Measurements from ENCODE around the gene EIF4E1B.

Gene EIF4E1B

DNA sequence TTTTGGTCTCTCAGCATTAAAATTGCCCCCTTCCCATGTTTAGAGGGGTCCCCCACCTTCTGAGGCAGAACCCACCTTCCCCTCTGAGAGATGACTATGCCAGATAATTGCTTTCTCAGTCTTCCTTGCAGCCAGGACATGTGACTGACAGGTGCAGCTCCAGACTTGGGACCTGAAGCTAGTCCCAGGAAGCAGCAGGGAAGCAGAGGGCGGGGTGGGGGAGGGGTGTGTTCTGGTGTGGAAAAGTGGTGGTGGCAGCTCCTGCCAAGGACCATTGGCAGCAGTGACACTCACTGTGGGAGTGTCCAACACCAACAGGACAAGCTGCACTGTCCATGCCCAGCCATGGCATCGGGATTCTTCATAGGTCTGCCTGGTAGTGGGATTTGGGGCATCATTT, 2.3 kb downstream of the EIF4E1B start:
- no peak for DNase-seq (ENCODE audit: insufficient read length, low spot score)
- TF ChIP-seq SPI1 (IDR thresholded peaks at IDR 0.05; ENCODE audit: low read depth, low read length) (no peak), TAF1 (IDR thresholded peaks at IDR 0.05; ENCODE audit: low read depth, low read length) (no peak), POU2F2 (IDR thresholded peaks at IDR 0.05; ENCODE audit: low read depth, low read length) (no peak), PAX5 (IDR thresholded peaks at IDR 0.05; ENCODE audit: insufficient read depth, low read length, severe bottlenecking) (no peak), POLR2A (IDR thresholded peaks at IDR 0.05; ENCODE audit: low read depth, low read length) (no peak), POLR2AphosphoS5 (IDR thresholded peaks at IDR 0.05; ENCODE audit: low read depth, low read length) (no peak)
- FAIRE-seq, result no peak

DNA sequence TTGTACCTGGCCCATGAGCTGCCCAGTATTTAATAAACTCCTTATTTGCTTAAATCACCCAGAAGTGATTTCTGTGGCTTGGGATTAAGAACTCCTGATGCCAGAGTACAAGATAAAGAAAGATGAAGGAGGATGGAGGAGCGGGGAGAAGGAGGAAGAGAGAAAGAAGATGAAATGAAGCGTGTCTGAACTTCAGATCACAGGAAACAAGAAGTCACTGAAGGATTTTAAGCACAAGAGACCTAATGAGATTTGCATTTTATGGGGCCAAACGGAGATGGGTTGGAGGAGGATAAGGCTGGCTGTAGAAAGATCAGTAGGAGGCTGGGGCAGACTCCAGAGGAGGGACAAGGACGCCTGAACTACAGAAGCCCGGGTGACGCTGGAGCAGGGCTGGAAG, 3.1 kb downstream of the EIF4E1B start:
- FAIRE-seq (no peak), DNase-seq (ENCODE audit: insufficient read length, low spot score) (no peak)
- TF ChIP-seq POLR2A (IDR thresholded peaks at IDR 0.05; ENCODE audit: low read depth, low read length) (no peak), POU2F2 (IDR thresholded peaks at IDR 0.05; ENCODE audit: low read depth, low read length) (no peak), SPI1 (IDR thresholded peaks at IDR 0.05; ENCODE audit: low read depth, low read length) (peak; percentile 38; the same call in 1 of the 2 replicates), TAF1 (IDR thresholded peaks at IDR 0.05; ENCODE audit: low read depth, low read length) (no peak)

DNA sequence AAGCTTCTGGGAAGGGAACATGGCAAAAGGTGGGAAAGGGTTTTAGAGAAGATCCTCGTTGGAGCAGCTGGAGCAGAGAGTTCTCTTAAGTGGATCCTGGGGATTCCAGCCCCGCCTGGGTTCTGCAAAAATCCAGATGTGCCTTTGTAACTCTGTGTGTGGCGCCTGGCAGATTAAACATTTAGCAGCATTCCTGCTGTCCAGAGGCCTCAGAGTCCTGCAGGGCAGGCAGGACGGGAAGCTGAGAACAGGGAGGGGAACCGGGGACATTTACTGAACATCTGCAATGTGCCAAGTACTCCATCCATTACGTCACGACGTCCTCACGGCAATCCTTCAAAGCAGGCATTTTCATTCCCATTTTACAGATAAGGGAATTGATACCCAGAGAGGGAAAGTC, 6.0 kb downstream of the EIF4E1B start:
- no peak for TF ChIP-seq PAX5 (IDR thresholded peaks at IDR 0.05; ENCODE audit: insufficient read depth, low read length, severe bottlenecking)
- TF ChIP-seq POLR2AphosphoS5 (IDR thresholded peaks at IDR 0.05; ENCODE audit: low read depth, low read length), result no peak
- TF ChIP-seq SPI1 (IDR thresholded peaks at IDR 0.05; ENCODE audit: low read depth, low read length), result no peak
- no peak for TF ChIP-seq POU2F2 (IDR thresholded peaks at IDR 0.05; ENCODE audit: low read depth, low read length)
- no peak for TF ChIP-seq TAF1 (IDR thresholded peaks at IDR 0.05; ENCODE audit: low read depth, low read length)
- no peak for TF ChIP-seq POLR2A (IDR thresholded peaks at IDR 0.05; ENCODE audit: low read depth, low read length)
- FAIRE-seq (no peak), DNase-seq (ENCODE audit: insufficient read length, low spot score) (no peak)

DNA sequence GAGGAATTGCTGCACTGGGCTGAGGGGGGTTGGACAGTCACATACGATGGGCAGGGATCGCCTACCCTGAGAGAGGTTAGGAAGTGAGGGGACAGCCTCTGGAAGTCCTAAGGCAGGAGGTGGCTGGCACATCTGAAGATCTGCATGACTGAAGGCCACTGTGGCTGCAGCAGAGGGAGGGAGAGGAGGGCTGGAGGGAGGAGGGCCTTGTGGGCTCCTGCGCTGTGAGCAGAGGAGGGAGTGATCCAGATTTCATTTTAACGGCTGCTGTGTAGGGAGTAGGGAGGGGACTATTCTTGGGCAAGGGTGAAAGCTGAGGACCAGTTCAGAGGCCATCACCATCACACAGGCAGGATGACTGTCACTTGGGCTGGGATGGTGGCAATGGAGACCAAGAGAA, 7.1 kb downstream of the EIF4E1B start:
- no peak for DNase-seq (ENCODE audit: insufficient read length, low spot score)
- FAIRE-seq, result no peak
- TF ChIP-seq POLR2A (IDR thresholded peaks at IDR 0.05; ENCODE audit: low read depth, low read length), result no peak
- TF ChIP-seq SPI1 (IDR thresholded peaks at IDR 0.05; ENCODE audit: low read depth, low read length), result no peak
- no peak for TF ChIP-seq POLR2AphosphoS5 (IDR thresholded peaks at IDR 0.05; ENCODE audit: low read depth, low read length)
- no peak for TF ChIP-seq TAF1 (IDR thresholded peaks at IDR 0.05; ENCODE audit: low read depth, low read length)
- TF ChIP-seq PAX5 (IDR thresholded peaks at IDR 0.05; ENCODE audit: insufficient read depth, low read length, severe bottlenecking), result no peak
- no peak for TF ChIP-seq POU2F2 (IDR thresholded peaks at IDR 0.05; ENCODE audit: low read depth, low read length)

DNA sequence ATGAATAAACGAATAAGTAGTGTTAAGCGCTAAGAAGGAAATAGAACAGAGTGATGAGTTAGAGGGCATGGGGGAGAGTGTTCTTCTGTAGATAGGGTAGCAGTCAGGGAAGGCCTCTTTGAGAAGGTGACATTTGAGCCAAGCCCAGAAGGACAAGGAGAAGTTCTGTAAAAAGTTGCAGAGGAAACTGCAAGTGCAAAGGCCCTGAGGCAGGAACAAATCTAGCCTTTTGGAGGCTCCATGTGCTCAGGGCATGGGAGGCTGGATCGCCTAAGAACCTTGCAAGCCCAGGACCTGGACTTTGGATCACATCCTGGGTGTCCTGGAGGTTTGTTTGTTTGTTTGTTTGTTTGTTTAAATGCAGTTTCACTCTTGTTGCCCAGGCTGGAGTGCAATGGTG, 8.0 kb downstream of the EIF4E1B start:
- no peak for FAIRE-seq
- TF ChIP-seq POLR2A (IDR thresholded peaks at IDR 0.05; ENCODE audit: low read depth, low read length) (no peak), SPI1 (IDR thresholded peaks at IDR 0.05; ENCODE audit: low read depth, low read length) (no peak), POLR2AphosphoS5 (IDR thresholded peaks at IDR 0.05; ENCODE audit: low read depth, low read length) (no peak), POU2F2 (IDR thresholded peaks at IDR 0.05; ENCODE audit: low read depth, low read length) (no peak)
- DNase-seq (ENCODE audit: insufficient read length, low spot score), result no peak

DNA sequence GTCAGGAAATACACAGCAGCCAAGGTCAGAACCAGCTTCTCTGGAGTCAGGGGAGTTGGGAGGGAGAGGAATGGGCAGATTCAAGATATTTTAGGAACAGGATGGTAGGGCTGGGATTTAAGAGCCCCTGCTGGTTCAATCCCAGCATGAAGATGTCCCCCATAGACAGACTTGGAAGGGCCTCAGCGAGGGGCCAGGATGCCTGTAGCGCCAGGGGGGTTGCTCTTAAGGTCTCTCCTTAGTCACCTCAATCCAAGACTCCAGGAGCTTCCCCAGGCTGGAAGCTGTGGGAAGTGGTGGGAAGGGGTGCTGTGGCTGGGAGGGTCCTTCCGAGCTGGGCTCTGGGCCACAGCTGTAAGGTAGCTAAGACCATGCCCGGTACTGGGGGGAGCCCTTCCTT, 8.7 kb downstream of the EIF4E1B start:
- no peak for DNase-seq (ENCODE audit: insufficient read length, low spot score)
- TF ChIP-seq TAF1 (IDR thresholded peaks at IDR 0.05; ENCODE audit: low read depth, low read length) (no peak), POLR2A (IDR thresholded peaks at IDR 0.05; ENCODE audit: low read depth, low read length) (no peak), POU2F2 (IDR thresholded peaks at IDR 0.05; ENCODE audit: low read depth, low read length) (no peak), POLR2AphosphoS5 (IDR thresholded peaks at IDR 0.05; ENCODE audit: low read depth, low read length) (no peak), PAX5 (IDR thresholded peaks at IDR 0.05; ENCODE audit: insufficient read depth, low read length, severe bottlenecking) (no peak), SPI1 (IDR thresholded peaks at IDR 0.05; ENCODE audit: low read depth, low read length) (no peak)
- FAIRE-seq, result no peak

DNA sequence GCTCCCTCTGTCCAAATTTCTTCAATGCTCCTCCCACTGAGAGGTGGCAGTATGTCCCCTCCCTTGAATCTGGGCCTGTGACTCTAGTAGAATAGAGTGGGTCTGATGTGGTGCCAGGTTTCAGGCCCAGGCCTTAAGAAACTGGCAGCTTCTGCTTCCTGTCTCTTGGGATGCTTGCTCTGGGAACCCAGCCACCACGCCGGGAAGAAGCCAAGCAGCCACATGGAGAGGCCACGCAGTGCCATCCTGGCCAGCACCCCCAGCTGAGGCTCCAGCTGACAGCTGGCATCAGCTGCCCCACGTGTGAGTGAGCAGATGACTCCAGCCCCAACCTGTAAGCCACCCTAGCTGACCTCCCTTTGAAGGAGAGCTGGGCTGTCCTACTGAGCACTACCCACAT, 9.5 kb downstream of the EIF4E1B start:
- no peak for TF ChIP-seq PAX5 (IDR thresholded peaks at IDR 0.05; ENCODE audit: insufficient read depth, low read length, severe bottlenecking)
- TF ChIP-seq POU2F2 (IDR thresholded peaks at IDR 0.05; ENCODE audit: low read depth, low read length), result no peak
- no peak for TF ChIP-seq POLR2A (IDR thresholded peaks at IDR 0.05; ENCODE audit: low read depth, low read length)
- no peak for TF ChIP-seq TAF1 (IDR thresholded peaks at IDR 0.05; ENCODE audit: low read depth, low read length)
- no peak for TF ChIP-seq POLR2AphosphoS5 (IDR thresholded peaks at IDR 0.05; ENCODE audit: low read depth, low read length)
- TF ChIP-seq SPI1 (IDR thresholded peaks at IDR 0.05; ENCODE audit: low read depth, low read length), result no peak
- FAIRE-seq (no peak), DNase-seq (ENCODE audit: insufficient read length, low spot score) (no peak)

DNA sequence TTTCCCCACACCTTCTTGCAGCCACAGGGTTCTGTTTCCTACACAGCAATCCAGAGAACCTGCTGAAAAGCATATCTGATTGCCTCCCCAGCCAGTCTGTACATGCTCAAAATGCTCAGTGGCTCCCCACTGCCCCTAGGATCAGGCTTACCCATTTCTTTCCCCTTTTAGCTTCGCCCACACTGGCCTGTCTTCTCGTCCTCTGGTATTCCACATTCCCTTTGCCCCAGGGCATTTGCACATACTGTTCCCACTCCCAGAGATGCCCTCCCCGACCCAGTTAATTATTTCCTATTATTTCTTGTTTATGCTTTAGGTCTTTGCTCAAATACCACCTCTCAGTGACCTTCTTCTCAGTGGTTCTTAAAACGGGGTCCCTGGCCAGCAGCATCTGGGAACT, 10.1 kb downstream of the EIF4E1B start:
- DNase-seq (ENCODE audit: insufficient read length, low spot score) (no peak), FAIRE-seq (no peak)
- no peak for TF ChIP-seq PAX5 (IDR thresholded peaks at IDR 0.05; ENCODE audit: insufficient read depth, low read length, severe bottlenecking)
- no peak for TF ChIP-seq TAF1 (IDR thresholded peaks at IDR 0.05; ENCODE audit: low read depth, low read length)
- no peak for TF ChIP-seq POLR2AphosphoS5 (IDR thresholded peaks at IDR 0.05; ENCODE audit: low read depth, low read length)
- no peak for TF ChIP-seq SPI1 (IDR thresholded peaks at IDR 0.05; ENCODE audit: low read depth, low read length)
- no peak for TF ChIP-seq POLR2A (IDR thresholded peaks at IDR 0.05; ENCODE audit: low read depth, low read length)
- no peak for TF ChIP-seq POU2F2 (IDR thresholded peaks at IDR 0.05; ENCODE audit: low read depth, low read length)

DNA sequence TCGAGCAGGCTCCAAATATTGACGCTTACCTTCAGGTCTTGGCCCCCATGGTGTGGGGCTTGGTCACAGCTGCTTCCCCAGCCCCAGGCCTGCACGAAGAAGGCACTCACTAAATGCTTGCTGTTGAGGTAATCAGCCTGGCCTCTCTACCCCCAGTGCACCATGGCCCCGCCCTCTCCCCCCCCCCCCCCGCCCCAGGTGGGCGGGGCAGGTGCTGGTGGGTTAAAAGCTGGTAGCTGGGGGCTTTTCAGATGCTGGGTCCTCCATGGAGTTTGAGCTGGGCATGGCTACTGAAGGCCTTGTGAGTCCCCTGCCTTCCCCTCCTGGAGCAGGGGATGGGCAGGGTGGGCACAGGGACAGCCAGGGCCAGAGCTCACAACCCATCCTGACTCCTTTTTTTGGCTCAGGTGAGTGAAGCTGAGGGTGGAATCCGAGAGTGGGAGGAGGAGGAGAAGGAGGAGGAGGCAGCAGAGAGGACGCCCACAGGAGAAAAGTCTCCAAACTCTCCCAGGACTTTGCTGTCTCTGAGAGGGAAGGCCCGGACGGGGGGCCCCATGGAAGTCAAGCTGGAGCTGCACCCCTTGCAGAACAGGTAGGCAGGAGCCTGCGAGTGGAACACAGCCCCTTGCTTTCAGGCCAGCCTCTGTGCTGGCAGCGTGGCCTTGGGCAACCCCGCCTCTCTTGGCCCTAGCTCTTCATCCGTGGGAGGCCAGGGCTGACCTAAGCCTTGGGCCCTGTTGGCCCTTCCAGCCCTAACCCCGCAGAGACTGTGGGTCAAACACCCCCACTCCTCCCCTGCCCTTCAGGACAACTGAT, 12.4 kb downstream of the EIF4E1B start:
- no peak for TF ChIP-seq TAF1 (IDR thresholded peaks at IDR 0.05; ENCODE audit: low read depth, low read length)
- no peak for TF ChIP-seq POLR2A (IDR thresholded peaks at IDR 0.05; ENCODE audit: low read depth, low read length)
- no peak for TF ChIP-seq POU2F2 (IDR thresholded peaks at IDR 0.05; ENCODE audit: low read depth, low read length)
- no peak for TF ChIP-seq SPI1 (IDR thresholded peaks at IDR 0.05; ENCODE audit: low read depth, low read length)
- TF ChIP-seq POLR2AphosphoS5 (IDR thresholded peaks at IDR 0.05; ENCODE audit: low read depth, low read length), result no peak
- no peak for TF ChIP-seq PAX5 (IDR thresholded peaks at IDR 0.05; ENCODE audit: insufficient read depth, low read length, severe bottlenecking)
- DNase-seq (ENCODE audit: insufficient read length, low spot score) (no peak), FAIRE-seq (no peak)
